Mesendoderm (in vitro differentiated cells): Measurements from ENCODE around the gene SLC34A2.

Source experiments
- DNase-seq: peaks from one replicate; pipeline ENCODE4 v3.0.0; 2013
- H2AK5ac ChIP-seq: 2 replicates; pipeline ENCODE4 v1.6.1; 2013; ENCODE audit warnings: low read length, inconsistent platforms
- H2BK120ac ChIP-seq: 2 replicates; pipeline ENCODE4 v1.6.1; 2013; ENCODE audit warnings: low read depth, mild to moderate bottlenecking, low read length, moderate library complexity, mixed read lengths
- H2BK15ac ChIP-seq: replicated peaks from 2 replicates; pipeline ENCODE4 v1.6.1; 2013; ENCODE audit warnings: low read depth, mild to moderate bottlenecking, moderate library complexity
- H2BK5ac ChIP-seq: 2 replicates; pipeline ENCODE4 v1.6.1; 2013; ENCODE audit warnings: low read length, inconsistent platforms
- H3K18ac ChIP-seq: 2 replicates; pipeline ENCODE4 v1.6.1; 2013; ENCODE audit warnings: mild to moderate bottlenecking, low read length, mixed read lengths
- H3K23ac ChIP-seq: one replicate; pipeline ENCODE4 v1.6.1; 2013; ENCODE audit warnings: low read length
- H3K27ac ChIP-seq: 2 replicates; pipeline ENCODE4 v1.5.1; 2013; ENCODE audit warnings: low read depth, mild to moderate bottlenecking, inconsistent platforms, low read length, moderate library complexity
- H3K27me3 ChIP-seq: 2 replicates; pipeline ENCODE4 v1.6.1; 2013; ENCODE audit warnings: low read length, control low read depth, mild to moderate bottlenecking, inconsistent platforms; ENCODE audit not compliant: insufficient read depth, poor library complexity
- H3K36me3 ChIP-seq: 2 replicates; pipeline ENCODE4 v1.6.1; 2013; ENCODE audit warnings: low read length, inconsistent platforms; ENCODE audit not compliant: control insufficient read depth, insufficient read depth
- H3K4ac ChIP-seq: one replicate; pipeline ENCODE4 v1.6.1; 2013; ENCODE audit warnings: low read depth, mild to moderate bottlenecking, low read length, moderate library complexity
- H3K4me1 ChIP-seq: 2 replicates; pipeline ENCODE4 v1.6.1; 2013; ENCODE audit warnings: low read depth, low read length, inconsistent platforms; ENCODE audit not compliant: control insufficient read depth
- H3K4me2 ChIP-seq: 2 replicates; pipeline ENCODE4 v1.6.1; 2013; ENCODE audit warnings: low read length
- H3K4me3 ChIP-seq: 2 replicates; pipeline ENCODE4 v1.5.1; 2013; ENCODE audit warnings: mild to moderate bottlenecking, low read length
- H3K56ac ChIP-seq: one replicate; pipeline ENCODE4 v1.6.1; 2013; ENCODE audit warnings: low read length
- H3K79me1 ChIP-seq: 2 replicates; pipeline ENCODE4 v1.6.1; 2013; ENCODE audit warnings: low read length, inconsistent platforms
- H3K79me2 ChIP-seq: 2 replicates; pipeline ENCODE4 v1.6.1; 2013; ENCODE audit warnings: mild to moderate bottlenecking, low read length; ENCODE audit not compliant: control insufficient read depth, insufficient read depth
- H3K9ac ChIP-seq: 2 replicates; pipeline ENCODE4 v1.6.1; 2013; ENCODE audit warnings: low read length, inconsistent platforms
- H4K5ac ChIP-seq: one replicate; pipeline ENCODE4 v1.6.1; 2013; ENCODE audit warnings: low read length
- H4K8ac ChIP-seq: one replicate; pipeline ENCODE4 v1.6.1; 2013; ENCODE audit warnings: low read depth, mild to moderate bottlenecking, control low read depth, low read length, moderate library complexity
- WGBS: extraction: QIAGEN DNeasy Blood & Tissue Kit; methylation state at CpG from one replicate; pipeline ENCODE4 v1.1.7; 2013; ENCODE audit warnings: low lambda C conversion rate, missing lambda C conversion rate; ENCODE audit not compliant: insufficient coverage; ENCODE audit errors: extremely low coverage; 5-methylcytosine and 5-hydroxymethylcytosine counted together

SLC34A2 gene

DNA sequence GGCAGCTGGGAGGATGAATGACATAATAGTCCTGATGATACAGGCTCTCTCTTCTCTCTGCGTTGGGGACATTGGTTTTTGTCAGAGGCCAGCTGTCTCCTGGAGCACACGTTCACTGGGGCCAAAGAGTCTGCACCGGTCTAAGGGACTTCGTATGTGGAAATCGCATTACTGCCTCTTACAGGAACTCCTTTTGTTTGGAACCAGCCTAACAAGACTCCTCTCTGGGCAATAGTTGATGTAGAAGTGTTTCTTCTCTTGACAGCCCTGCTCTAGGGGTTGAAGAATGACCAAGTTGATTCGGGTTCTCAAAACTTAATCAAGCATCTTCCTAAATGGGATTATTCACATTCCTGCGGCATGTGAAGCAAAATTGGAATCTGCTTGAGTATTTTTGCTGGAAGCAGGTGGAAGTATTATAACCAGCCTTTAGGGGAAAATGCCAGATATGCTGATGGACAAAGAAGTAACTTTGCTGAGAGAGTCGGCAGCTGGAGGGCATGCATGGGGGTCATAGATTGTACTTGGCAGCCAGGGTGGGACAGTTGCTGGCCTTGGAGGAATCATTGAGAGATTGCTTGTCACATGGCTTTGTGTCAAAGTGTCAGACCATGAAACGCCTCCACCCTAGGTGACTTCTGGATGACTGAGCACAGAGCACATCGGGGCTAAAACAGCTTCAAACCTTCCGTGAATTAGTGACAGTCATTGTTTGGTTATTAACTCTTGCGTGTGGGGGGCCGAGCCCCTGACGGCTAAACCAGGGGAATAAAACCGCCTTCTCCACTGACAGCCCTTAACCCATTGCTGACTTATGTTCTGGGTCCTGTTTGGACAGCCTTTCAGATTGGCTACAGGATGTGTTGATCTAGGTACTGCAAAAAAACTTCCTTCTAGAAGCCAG is 34.4 kb upstream of the SLC34A2 start:
- Histone ChIP-seq H4K8ac (no peak overlapping the region), H2BK15ac (no peak overlapping the region), H3K4me3 (no peak overlapping the region), H3K56ac (no peak overlapping the region), H3K27me3 (no peaks in the 10 kb centered on the region), H2AK5ac (no peak overlapping the region), H3K79me1 (no peaks in the 10 kb centered on the region), H3K18ac (no peak overlapping the region), H3K9ac (no peak overlapping the region), H3K4me1 (no peaks in the 10 kb centered on the region), H2BK120ac (no peak overlapping the region), H3K23ac (no peak overlapping the region), H3K36me3 (no peaks in the 10 kb centered on the region), H3K4ac (no peak overlapping the region), H2BK5ac (no peak overlapping the region), H4K5ac (no peak overlapping the region), H3K79me2 (no peaks in the 10 kb centered on the region), H3K27ac (no peak overlapping the region), H3K4me2 (no peak overlapping the region)
- WGBS = no CpG with 5 or more reads among the region's 15 CpGs
- no peak for DNase-seq

DNA sequence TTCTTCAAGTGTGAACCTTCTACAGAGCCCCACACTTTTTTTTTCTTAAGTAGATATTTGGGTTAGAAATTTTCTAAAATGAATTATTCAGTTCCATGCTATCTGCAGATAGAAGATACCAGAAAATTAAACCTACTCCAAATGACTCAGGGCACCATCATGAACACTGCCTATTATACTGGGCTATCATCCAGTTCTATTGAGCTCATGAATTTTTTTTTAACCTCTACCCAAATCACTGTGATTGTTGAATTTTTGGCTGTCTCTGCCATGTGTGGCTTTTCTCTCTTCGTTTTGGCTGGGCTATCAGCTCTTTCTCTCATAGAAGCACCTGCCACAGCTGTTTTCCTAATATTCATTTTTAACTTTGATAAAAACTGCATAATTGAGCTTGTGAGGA is 31.0 kb upstream of the SLC34A2 start:
- H2BK5ac ChIP-seq = no peak overlapping the region
- H3K27me3 ChIP-seq = no peaks in the 10 kb centered on the region
- H4K5ac ChIP-seq = no peak overlapping the region
- H3K4me1 ChIP-seq = no peaks in the 10 kb centered on the region
- no peak overlapping the region for H2AK5ac ChIP-seq
- H2BK15ac ChIP-seq = no peak overlapping the region
- no peak overlapping the region for H3K9ac ChIP-seq
- no peaks in the 10 kb centered on the region for H3K36me3 ChIP-seq
- H3K18ac ChIP-seq = no peak overlapping the region
- H3K27ac ChIP-seq = no peak overlapping the region
- no peak overlapping the region for H3K56ac ChIP-seq
- H3K79me1 ChIP-seq = no peaks in the 10 kb centered on the region
- no peak overlapping the region for H4K8ac ChIP-seq
- H3K4me2 ChIP-seq = no peak overlapping the region
- no peak overlapping the region for H3K4me3 ChIP-seq
- no peak overlapping the region for H3K4ac ChIP-seq
- no peaks in the 10 kb centered on the region for H3K79me2 ChIP-seq
- no peak overlapping the region for H2BK120ac ChIP-seq
- DNase-seq = no peak
- WGBS = no CpG with 5 or more reads among the region's 1 CpG
- H3K23ac ChIP-seq = no peak overlapping the region

DNA sequence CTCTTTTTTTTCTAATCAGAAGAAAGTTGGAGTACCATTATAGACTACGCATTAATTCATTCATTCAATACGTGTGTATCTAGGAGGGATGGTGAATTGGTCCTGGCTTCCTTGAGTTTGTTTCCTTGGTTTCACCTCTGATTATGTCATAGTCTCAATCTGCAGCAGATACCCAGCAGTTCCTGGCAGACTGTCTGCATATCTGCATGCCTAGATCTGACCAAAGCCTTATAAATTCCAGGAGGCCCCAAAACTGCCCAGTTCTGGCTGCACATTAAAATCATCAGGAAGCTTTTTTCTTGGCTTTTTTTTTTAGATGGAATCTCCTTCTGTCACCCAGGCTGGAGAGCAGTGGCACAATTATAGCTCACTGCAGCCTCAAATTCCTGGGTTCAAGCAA is 27.2 kb upstream of the SLC34A2 start:
- Histone ChIP-seq H3K56ac (no peak overlapping the region), H2BK120ac (no peak overlapping the region), H3K4me3 (no peak overlapping the region), H3K18ac (no peak overlapping the region), H3K9ac (no peak overlapping the region), H2AK5ac (no peak overlapping the region), H3K4me2 (no peak overlapping the region), H3K23ac (no peak overlapping the region), H2BK5ac (no peak overlapping the region), H3K4me1 (no peaks in the 10 kb centered on the region), H3K79me2 (no peaks in the 10 kb centered on the region), H3K27ac (no peak overlapping the region), H3K79me1 (no peaks in the 10 kb centered on the region), H3K36me3 (no peaks in the 10 kb centered on the region), H3K27me3 (no peaks in the 10 kb centered on the region), H2BK15ac (no peak overlapping the region), H4K8ac (no peak overlapping the region), H3K4ac (no peak overlapping the region), H4K5ac (no peak overlapping the region)
- no peak for DNase-seq
- WGBS = no CpG with 5 or more reads among the region's 2 CpGs

DNA sequence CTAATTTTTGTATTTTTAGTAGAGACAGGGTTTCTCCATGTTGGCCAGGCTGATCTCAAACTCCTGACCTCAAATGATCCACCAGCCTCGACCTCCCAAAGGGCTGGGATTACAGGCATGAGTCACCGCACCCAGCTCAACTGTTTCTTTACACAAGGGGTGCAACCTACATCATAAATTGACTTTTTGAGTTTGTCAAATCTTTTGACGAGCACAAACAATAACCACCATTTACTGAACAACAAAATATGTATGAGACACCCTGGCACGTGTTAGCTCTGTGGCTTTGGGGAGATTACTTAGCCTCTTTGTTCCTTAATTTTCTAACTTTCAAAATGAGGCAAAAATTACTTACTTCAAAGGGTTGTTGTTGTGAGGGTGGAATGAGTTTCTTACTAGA is 23.5 kb upstream of the SLC34A2 start:
- Histone ChIP-seq H2BK120ac (no peak overlapping the region), H3K27me3 (no peaks in the 10 kb centered on the region), H3K18ac (no peak overlapping the region), H2AK5ac (no peak overlapping the region), H3K27ac (no peak overlapping the region), H3K4ac (no peak overlapping the region), H2BK5ac (no peak overlapping the region), H3K36me3 (no peaks in the 10 kb centered on the region), H3K4me2 (no peak overlapping the region), H3K4me1 (no peaks in the 10 kb centered on the region), H3K9ac (no peak overlapping the region), H3K4me3 (no peak overlapping the region), H3K23ac (no peak overlapping the region), H3K79me2 (no peaks in the 10 kb centered on the region), H3K56ac (no peak overlapping the region), H2BK15ac (no peak overlapping the region), H4K5ac (no peak overlapping the region), H3K79me1 (no peaks in the 10 kb centered on the region), H4K8ac (no peak overlapping the region)
- DNase-seq = no peak
- no CpG with 5 or more reads among the region's 4 CpGs for WGBS

DNA sequence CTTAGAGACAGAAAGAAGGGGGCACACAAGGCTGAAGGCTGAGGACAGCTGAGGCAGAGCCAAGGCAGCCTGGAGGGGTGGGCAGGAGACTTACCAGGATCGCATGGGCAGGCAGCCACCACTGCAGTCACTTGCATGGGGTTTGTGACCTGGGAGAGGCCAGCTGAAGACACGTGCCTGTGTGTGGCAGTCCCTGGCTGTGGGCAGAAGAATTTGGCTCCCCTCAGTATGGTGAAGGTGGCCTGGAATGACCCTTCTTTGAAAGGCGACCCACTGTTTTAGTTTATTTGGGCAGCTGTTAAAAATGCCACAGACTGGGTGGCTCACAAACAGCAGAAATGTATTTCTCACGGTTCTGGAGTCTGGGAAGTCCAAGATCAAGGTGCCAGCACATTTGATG is 22.1 kb upstream of the SLC34A2 start:
- Histone ChIP-seq H3K27ac (no peak overlapping the region), H3K18ac (no peak overlapping the region), H3K4me2 (no peak overlapping the region), H3K27me3 (no peaks in the 10 kb centered on the region), H3K4me3 (no peak overlapping the region), H2AK5ac (no peak overlapping the region), H2BK15ac (no peak overlapping the region), H2BK5ac (no peak overlapping the region), H3K79me2 (no peaks in the 10 kb centered on the region), H3K9ac (no peak overlapping the region), H3K23ac (no peak overlapping the region), H3K4ac (no peak overlapping the region), H2BK120ac (no peak overlapping the region), H3K36me3 (no peaks in the 10 kb centered on the region), H3K4me1 (no peaks in the 10 kb centered on the region), H4K5ac (no peak overlapping the region), H3K56ac (no peak overlapping the region), H3K79me1 (no peaks in the 10 kb centered on the region), H4K8ac (no peak overlapping the region)
- DNase-seq = no peak
- no CpG with 5 or more reads among the region's 4 CpGs for WGBS

DNA sequence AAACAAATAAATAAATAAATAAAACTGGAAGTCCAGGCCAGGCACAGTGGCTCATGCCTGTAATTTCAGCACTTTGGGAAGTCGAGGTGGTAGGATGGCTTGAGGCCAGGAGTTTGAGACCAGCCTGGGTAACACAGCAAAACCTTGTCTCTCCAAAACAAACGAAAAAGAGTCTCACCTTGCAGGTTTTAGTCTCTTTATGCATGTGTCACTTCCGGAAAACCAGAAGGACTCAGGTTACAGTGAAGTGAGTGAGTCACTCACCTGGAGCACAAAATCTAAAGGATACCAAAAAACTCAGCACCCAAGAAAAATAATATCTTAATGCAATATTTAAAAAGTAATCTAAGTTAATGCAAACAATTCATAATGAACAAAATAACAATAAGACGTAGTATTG is 20.1 kb upstream of the SLC34A2 start:
- Histone ChIP-seq H3K18ac (no peak overlapping the region), H3K36me3 (no peaks in the 10 kb centered on the region)

More for the DNA sequence above, 20.1 kb upstream of the SLC34A2 start:
- Histone ChIP-seq H2BK5ac (no peak overlapping the region), H3K9ac (no peak overlapping the region), H3K4ac (no peak overlapping the region), H3K27me3 (no peaks in the 10 kb centered on the region), H3K4me3 (no peak overlapping the region), H3K56ac (no peak overlapping the region), H2BK15ac (no peak overlapping the region), H3K4me1 (no peaks in the 10 kb centered on the region), H3K27ac (no peak overlapping the region), H3K79me1 (no peaks in the 10 kb centered on the region), H4K8ac (no peak overlapping the region), H2BK120ac (no peak overlapping the region), H4K5ac (no peak overlapping the region), H3K79me2 (no peaks in the 10 kb centered on the region), H3K23ac (no peak overlapping the region), H2AK5ac (no peak overlapping the region), H3K4me2 (no peak overlapping the region)
- no CpG with 5 or more reads among the region's 4 CpGs for WGBS
- DNase-seq = peak; percentile 37
